ENCODE data around the gene YPEL5.

GRCh38 chr2:30139131-30139870 lies 7.5 kb upstream of the YPEL5 start:
- no peak for TF ChIP-seq CTCF (IDR thresholded peaks at IDR 0.05)
- TF ChIP-seq POLR2A (IDR thresholded peaks at IDR 0.05) = no peak

All from ovary (tissue), 3 donors.